Smooth muscle cell (in vitro differentiated cells): ENCODE results near the gene PEX7. TPM values are rescaled to one million over a fixed set of nuclear protein-coding genes. Genes with fewer than 3 reads are reported as not detected.

Experiments
- DNase-seq: peaks from one replicate; lab custom pipeline; 2025; ENCODE audit not compliant: unreplicated experiment; lab: John Stamatoyannopoulos, UW
- H2AFZ ChIP-seq: fragments of 200-600 bp; sonication (generic); 2 replicates; pipeline ENCODE4 v1.6.0; 2016; ENCODE audit warnings: antibody characterized with exemption, low read depth, mild to moderate bottlenecking
- H3F3A ChIP-seq: fragments of 200-600 bp; sonication (generic); 2 replicates; pipeline ENCODE4 v1.6.0; 2017; ENCODE audit warnings: antibody characterized with exemption, low read depth
- H3K27ac ChIP-seq: fragments of 200-600 bp; sonication (generic); 2 replicates; pipeline ENCODE4 v1.5.1; 2016; ENCODE audit warnings: low read depth, mild to moderate bottlenecking
- H3K27me3 ChIP-seq: fragments of 200-600 bp; sonication (generic); 2 replicates; pipeline ENCODE4 v1.6.1; 2016; ENCODE audit warnings: low read depth, mild to moderate bottlenecking
- H3K36me3 ChIP-seq: fragments of 200-600 bp; sonication (generic); 2 replicates; pipeline ENCODE4 v1.5.1; 2016; ENCODE audit warnings: low read depth
- H3K4me1 ChIP-seq: fragments of 200-600 bp; sonication (generic); 2 replicates; pipeline ENCODE4 v1.5.1; 2016; ENCODE audit warnings: low read depth
- H3K4me2 ChIP-seq: fragments of 200-600 bp; sonication (generic); 2 replicates; pipeline ENCODE4 v1.6.0; 2016; ENCODE audit warnings: mild to moderate bottlenecking
- H3K4me3 ChIP-seq: fragments of 200-600 bp; sonication (generic); 2 replicates; pipeline ENCODE4 v1.5.1; 2016; ENCODE audit warnings: mild to moderate bottlenecking
- H3K79me2 ChIP-seq: fragments of 200-600 bp; sonication (generic); 2 replicates; pipeline ENCODE4 v1.6.0; 2016; ENCODE audit warnings: low read depth, mild to moderate bottlenecking
- H3K9ac ChIP-seq: fragments of 200-600 bp; sonication (generic); 2 replicates; pipeline ENCODE4 v1.6.0; 2016; ENCODE audit warnings: low read depth
- H3K9me3 ChIP-seq: fragments of 200-600 bp; sonication (generic); replicated peaks from 2 replicates; pipeline ENCODE4 v1.5.1; 2016; ENCODE audit warnings: low read depth
- H4K20me1 ChIP-seq: fragments of 200-600 bp; sonication (generic); 2 replicates; pipeline ENCODE4 v1.6.0; 2016; ENCODE audit warnings: low read depth
- CTCF ChIP-seq: fragments of 200-600 bp; sonication (generic); IDR thresholded peaks from 2 replicates; pipeline ENCODE4 v1.5.1; 2017; ENCODE audit warnings: borderline replicate concordance, mild to moderate bottlenecking, antibody characterized with exemption; ENCODE audit not compliant: insufficient read depth, poor library complexity, severe bottlenecking
- WGBS: methylation state at CpG from one replicate; pipeline ENCODE4 v1.1.7; 2016; ENCODE audit warnings: low lambda C conversion rate; 5-methylcytosine and 5-hydroxymethylcytosine counted together
- polyA plus RNA-seq: library from polyadenylated mRNA; unstranded; fragments of >200 nt; fragmentation: Nextera tagmentation; extraction: Ambion mirVana; gene quantifications from 2 replicates; pipeline ENCODE4 v1.2.1, GENCODE V29; 2016
- total RNA-seq: library from RNA; depleted of rRNA; stranded (reverse); fragments of >200 nt; gene quantifications from 2 replicates; pipeline ENCODE4 v1.2.3, GENCODE V29; 2014

PEX7 gene
- total and polyA plus RNA-seq, 2 experiments from 2014 or later, result 10.3 to 14.4 TPM

- no peaks in the 10 kb centered on the region for H3F3A ChIP-seq
- H3K36me3 ChIP-seq, result no peaks in the 10 kb centered on the region
- H3K79me2 ChIP-seq, result no peaks in the 10 kb centered on the region
- H3K9me3 ChIP-seq, result no peaks in the 10 kb centered on the region
- H3K9ac ChIP-seq, result no peak overlapping the region
- H3K27me3 ChIP-seq, result peaks cover 36% of the 10 kb centered on the region
- no peak overlapping the region for H3K27ac ChIP-seq
- no peak overlapping the region for H3K4me2 ChIP-seq
- no peak for DNase-seq
- no peak for TF ChIP-seq CTCF
- no peaks in the 10 kb centered on the region for H4K20me1 ChIP-seq
- H2AFZ ChIP-seq, result no peak overlapping the region
- peaks cover 15% of the 10 kb centered on the region for H3K4me1 ChIP-seq
- no peak overlapping the region for H3K4me3 ChIP-seq
- 86% methylated on average over 3 of the region's 3 CpGs for WGBS
Observed at GRCh38 chr6:136960781-136961180, 138.4 kb downstream of the PEX7 start.

- no peak for TF ChIP-seq CTCF
- 92% methylated on average over 5 of the region's 5 CpGs for WGBS
Observed at GRCh38 chr6:136961848-136962247, 139.5 kb downstream of the PEX7 start.

GRCh38 chr6:136962661-136963060 lies 140.3 kb downstream of the PEX7 start:
- no peak for TF ChIP-seq CTCF
- Histone ChIP-seq H2AFZ (peak overlapping the region; percentile 56), H3K9ac (no peak overlapping the region), H3K36me3 (no peaks in the 10 kb centered on the region), H3K79me2 (no peaks in the 10 kb centered on the region), H4K20me1 (no peaks in the 10 kb centered on the region), H3K27me3 (peaks cover 53% of the 10 kb centered on the region), H3K4me1 (peaks cover 7% of the 10 kb centered on the region), H3K4me3 (no peak overlapping the region), H3K4me2 (no peak overlapping the region), H3F3A (no peaks in the 10 kb centered on the region), H3K9me3 (no peaks in the 10 kb centered on the region), H3K27ac (no peak overlapping the region)
- no peak for DNase-seq
- WGBS, result 16% methylated on average over 4 of the region's 4 CpGs

More at GRCh38 chr6:136961848-136962247, 139.5 kb downstream of the PEX7 start:
- DNase-seq, result no peak
- peaks cover 11% of the 10 kb centered on the region for H3K4me1 ChIP-seq
- H4K20me1 ChIP-seq, result no peaks in the 10 kb centered on the region
- H3K4me2 ChIP-seq, result no peak overlapping the region
- no peaks in the 10 kb centered on the region for H3F3A ChIP-seq
- H3K9me3 ChIP-seq, result no peaks in the 10 kb centered on the region
- no peak overlapping the region for H3K9ac ChIP-seq
- H3K27me3 ChIP-seq, result peaks cover 45% of the 10 kb centered on the region
- H3K36me3 ChIP-seq, result no peaks in the 10 kb centered on the region
- no peaks in the 10 kb centered on the region for H3K79me2 ChIP-seq
- no peak overlapping the region for H3K27ac ChIP-seq
- H2AFZ ChIP-seq, result no peak overlapping the region
- no peak overlapping the region for H3K4me3 ChIP-seq

- H3K27me3 ChIP-seq, result peaks cover 52% of the 10 kb centered on the region
- no peaks in the 10 kb centered on the region for H3K9me3 ChIP-seq
- TF ChIP-seq CTCF, result no peak
- no peak overlapping the region for H3K27ac ChIP-seq
- no peak overlapping the region for H2AFZ ChIP-seq
- WGBS, result 28% methylated on average over 2 of the region's 2 CpGs
- no peak overlapping the region for H3K9ac ChIP-seq
- no peak overlapping the region for H3K4me3 ChIP-seq
- H3K4me2 ChIP-seq, result no peak overlapping the region
- H3K4me1 ChIP-seq, result peaks cover 7% of the 10 kb centered on the region
- no peaks in the 10 kb centered on the region for H3F3A ChIP-seq
- no peak for DNase-seq
- H4K20me1 ChIP-seq, result no peaks in the 10 kb centered on the region
- no peaks in the 10 kb centered on the region for H3K79me2 ChIP-seq
- no peaks in the 10 kb centered on the region for H3K36me3 ChIP-seq
Observed at GRCh38 chr6:136963259-136963658, 140.9 kb downstream of the PEX7 start.
